Left lung (tissue), 10 donors: ENCODE data around the gene PTPRM. TPM values are rescaled to one million over a fixed set of nuclear protein-coding genes. Genes with fewer than 3 reads are reported as not detected.
A peak's percentile ranks its signal among the peaks of the same experiment; 100 is the strongest.

ENCODE experiments used
- ATAC-seq: fragments of 200-7000 bp; cut with Tn5 transposase; one replicate; pipeline ENCODE4 v1.9.1; 2020; ENCODE audit warnings: moderate library complexity
- DNase-seq, 4 donors: peaks; one replicate each; pipeline ENCODE4 v3.0.0-alpha.2; 2013 to 2020
- H3K27ac ChIP-seq, 2 donors: fragments of 200-600 bp; sonication (generic) in 1 of 2; one replicate each; pipeline versions ENCODE4 v1.5.0 to v1.8.0; 2020 to 2021
- H3K27me3 ChIP-seq, 2 donors: fragments of 200-600 bp; sonication (generic) in 1 of 2; one replicate each; pipeline versions ENCODE4 v1.5.0 to v1.8.0; 2020 to 2021
- H3K36me3 ChIP-seq, 2 donors: fragments of 200-600 bp; sonication (generic) in 1 of 2; one replicate each; pipeline versions ENCODE4 v1.5.0 to v1.8.0; 2020 to 2021
- H3K4me1 ChIP-seq, 2 donors: fragments of 200-600 bp; one replicate each; pipeline ENCODE4 v1.8.0; 2021
- H3K4me3 ChIP-seq, 2 donors: fragments of 200-600 bp; sonication (generic) in 1 of 2; one replicate each; pipeline versions ENCODE4 v1.5.0 to v1.8.0; 2020 to 2021; ENCODE audit warnings: mild to moderate bottlenecking in 1 of 2
- H3K9me3 ChIP-seq, 2 donors: fragments of 200-600 bp; sonication (generic) in 1 of 2; one replicate each; pipeline versions ENCODE4 v1.5.0 to v1.8.0; 2020 to 2021
- CTCF ChIP-seq, 2 donors: fragments of 200-600 bp; sonication (generic) in 1 of 2; IDR thresholded peaks; one replicate each; pipeline versions ENCODE4 v1.5.0 to v1.8.0; 2021; ENCODE audit warnings: antibody characterized with exemption in 2 of 2
- intact Hi-C, 2 donors: fragments of 100-400 bp; cut with DNase I; formaldehyde crosslinking; loops; one replicate each; pipeline versions ENCODE4 v1.11.2 to v1.14.2; 2022
- polyA plus RNA-seq, 6 donors: library from polyadenylated mRNA; unstranded; fragments of 120-200 nt; gene quantifications; one replicate each; pipeline ENCODE4 v1.2.1, GENCODE V29; 2013; ENCODE audit not compliant: insufficient read length in 6 of 6
- total RNA-seq, 2 donors: library from RNA; stranded (reverse); fragmentation: NEBNext Ultra II Directional; extraction: Animal tissue kit (Norgen Biotek cat#: 25700); gene quantifications; one replicate each; pipeline ENCODE4 v1.2.1, GENCODE V29; 2021
- donor health status: DM: no; HTN: yes; CAD: no.
- donor health status: DM: no; HTN: no; CAD: no.

PTPRM gene
- total and polyA plus RNA-seq, 8 donors, result 76.4 to 99.6 (median 90.1) TPM

GRCh38 chr18:8019600-8019999 is 452.5 kb downstream of the PTPRM start:
- Histone ChIP-seq H3K36me3 (no peaks in the 10 kb centered on the region), H3K4me1 (no peaks in the 10 kb centered on the region), H3K9me3 (no peaks in the 10 kb centered on the region), H3K4me3 (no peak overlapping the region), H3K27ac (no peak overlapping the region), H3K27me3 (no peaks in the 10 kb centered on the region)
- intact Hi-C loops, result no loop called here
- ATAC-seq, result no peak
- DNase-seq, result no peak
- TF ChIP-seq CTCF (IDR thresholded peaks at IDR 0.05), result no peak

- Histone ChIP-seq H3K27ac (no peak overlapping the region), H3K4me3 (no peak overlapping the region), H3K4me1 (no peaks in the 10 kb centered on the region), H3K27me3 (no peaks in the 10 kb centered on the region), H3K36me3 (no peaks in the 10 kb centered on the region), H3K9me3 (no peaks in the 10 kb centered on the region)
- no peak for DNase-seq
- intact Hi-C loops, result no loop called here
- no peak for TF ChIP-seq CTCF (IDR thresholded peaks at IDR 0.05)
- ATAC-seq, result no peak
These were observed 453.2 kb downstream of the PTPRM start for GRCh38 chr18:8020132-8020846.

- no peak for TF ChIP-seq CTCF (IDR thresholded peaks at IDR 0.05)
- no peaks in the 10 kb centered on the region for H3K9me3 ChIP-seq
- peak; percentile 77 for ATAC-seq
These were observed 461.9 kb downstream of the PTPRM start for GRCh38 chr18:8029061-8029460.

GRCh38 chr18:8029731-8030130 is 462.6 kb downstream of the PTPRM start:
- DNase-seq (no peak), ATAC-seq (no peak)
- Histone ChIP-seq H3K4me3 (no peak overlapping the region), H3K36me3 (no peaks in the 10 kb centered on the region), H3K27me3 (no peaks in the 10 kb centered on the region), H3K9me3 (no peaks in the 10 kb centered on the region), H3K4me1 (no peaks in the 10 kb centered on the region), H3K27ac (no peak overlapping the region)
- TF ChIP-seq CTCF (IDR thresholded peaks at IDR 0.05), result no peak
- intact Hi-C loops, result no loop called here

More at GRCh38 chr18:8029061-8029460, 461.9 kb downstream of the PTPRM start:
- DNase-seq, result peak in 2 of 4 donors; percentile 41 to 69
- no peak overlapping the region for H3K27ac ChIP-seq
- H3K4me1 ChIP-seq, result no peaks in the 10 kb centered on the region
- H3K27me3 ChIP-seq, result no peaks in the 10 kb centered on the region
- intact Hi-C loops, result no loop called here
- no peaks in the 10 kb centered on the region for H3K36me3 ChIP-seq
- no peak overlapping the region for H3K4me3 ChIP-seq

- H3K4me3 ChIP-seq, result no peak overlapping the region
- intact Hi-C loops, result no loop called here
- no peaks in the 10 kb centered on the region for H3K4me1 ChIP-seq
- H3K27me3 ChIP-seq, result no peaks in the 10 kb centered on the region
- ATAC-seq, result no peak
- H3K27ac ChIP-seq, result no peak overlapping the region
- no peaks in the 10 kb centered on the region for H3K9me3 ChIP-seq
- no peak for DNase-seq
- no peak for TF ChIP-seq CTCF (IDR thresholded peaks at IDR 0.05)
- H3K36me3 ChIP-seq, result no peaks in the 10 kb centered on the region
These were observed 463.1 kb downstream of the PTPRM start for GRCh38 chr18:8030201-8030600.
